BLaER1 treated with 17β-estradiol and CSF1 and Interleukin-3, amounts not matched to agents 10 nM and 100 nM (cell line): ENCODE data around the gene ZNF688.

ENCODE experiments used
- H3K27ac ChIP-seq, 11 experiments: shearing (Covaris generic); formaldehyde crosslinking; 2 replicates each; pipeline ENCODE4 v1.8.1; 2022
- H3K27me3 ChIP-seq, 11 experiments: shearing (Covaris generic); formaldehyde crosslinking; 2 replicates each; pipeline ENCODE4 v1.8.1; 2022
- H3K36me3 ChIP-seq, 11 experiments: shearing (Covaris generic); formaldehyde crosslinking; 2 replicates each; pipeline ENCODE4 v1.8.1; 2022
- H3K4me1 ChIP-seq, 10 experiments: shearing (Covaris generic); formaldehyde crosslinking; 2 replicates each; pipeline ENCODE4 v1.8.1; 2022
- H3K4me2 ChIP-seq, 11 experiments: shearing (Covaris generic); formaldehyde crosslinking; 2 replicates each; pipeline ENCODE4 v1.8.1; 2022
- H3K4me3 ChIP-seq, 10 experiments: shearing (Covaris generic); formaldehyde crosslinking; 2 replicates each; pipeline ENCODE4 v1.8.1; 2022
- H3K9ac ChIP-seq, 11 experiments: shearing (Covaris generic); formaldehyde crosslinking; 2 replicates each; pipeline ENCODE4 v1.8.1; 2022
- H3K9me3 ChIP-seq, 11 experiments: shearing (Covaris generic); formaldehyde crosslinking; replicated peaks in 1 of 11; 2 replicates each; pipeline ENCODE4 v1.8.1; 2022
- H4K20me1 ChIP-seq, 11 experiments: shearing (Covaris generic); formaldehyde crosslinking; 2 replicates each; pipeline ENCODE4 v1.8.1; 2022
- Cebpa-rat ChIP-seq, 11 experiments: shearing (Covaris generic); IDR thresholded peaks; 2 replicates each; pipeline ENCODE4 v1.8.1; 2022

The ZNF688 gene

GRCh38 chr16:30528799-30529457 is 42.6 kb downstream of the ZNF688 start:
- peak overlapping the region in 9 of 11 experiments; percentile 48 to 99 (median 98); a peak in 13 of 22 replicates for H3K27ac ChIP-seq
- peak overlapping the region in 6 of 11 experiments; percentile 62 to 99 (median 97); a peak in 6 of 22 replicates for H3K9ac ChIP-seq
- peaks cover 33 to 46% (median 39%) of the 10 kb centered on the region in 11 experiments for H3K36me3 ChIP-seq
- peaks cover 0 to 16% (median 0%) of the 10 kb centered on the region in 11 experiments; a peak in 5 of 22 replicates for H4K20me1 ChIP-seq
- H3K4me1 ChIP-seq: peaks cover 51 to 83% (median 69%) of the 10 kb centered on the region in 10 experiments
- H3K4me3 ChIP-seq: no peak overlapping the region
- TF ChIP-seq Cebpa-rat (IDR thresholded peaks at IDR 0.05): no peak
- peak overlapping the region; percentile 80 to 97 (median 89); a peak in 21 of 22 replicates for H3K4me2 ChIP-seq
- H3K27me3 ChIP-seq: no peaks in the 10 kb centered on the region
- H3K9me3 ChIP-seq: no peaks in the 10 kb centered on the region

GRCh38 chr16:30527635-30528178 is 43.8 kb downstream of the ZNF688 start:
- H4K20me1 ChIP-seq: peaks cover 0 to 29% (median 0%) of the 10 kb centered on the region in 11 experiments; a peak in 9 of 22 replicates
- H3K9me3 ChIP-seq: no peaks in the 10 kb centered on the region

GRCh38 chr16:30526823-30527634 is 44.5 kb downstream of the ZNF688 start:
- Histone ChIP-seq H3K27ac (peak overlapping the region; percentile 93 to 99 (median 98)), H3K36me3 (peaks cover 23 to 35% (median 29%) of the 10 kb centered on the region in 11 experiments), H3K27me3 (no peaks in the 10 kb centered on the region), H3K9ac (peak overlapping the region; percentile 89 to 99 (median 97)), H3K9me3 (no peaks in the 10 kb centered on the region), H4K20me1 (peaks cover 0 to 35% (median 4%) of the 10 kb centered on the region in 11 experiments; a peak in 10 of 22 replicates), H3K4me1 (peaks cover 50 to 82% (median 60%) of the 10 kb centered on the region in 10 experiments), H3K4me3 (peak overlapping the region; percentile 79 to 95 (median 86)), H3K4me2 (peak overlapping the region; percentile 80 to 97 (median 89))
- TF ChIP-seq Cebpa-rat (IDR thresholded peaks at IDR 0.05): no peak

More at GRCh38 chr16:30527635-30528178, 43.8 kb downstream of the ZNF688 start:
- no peak for TF ChIP-seq Cebpa-rat (IDR thresholded peaks at IDR 0.05)
- Histone ChIP-seq H3K4me3 (peak overlapping the region; percentile 79 to 95 (median 86); a peak in 19 of 20 replicates), H3K27me3 (no peaks in the 10 kb centered on the region), H3K4me2 (peak overlapping the region; percentile 80 to 97 (median 89)), H3K9ac (peak overlapping the region; percentile 62 to 99 (median 97)), H3K27ac (peak overlapping the region; percentile 48 to 99 (median 98)), H3K4me1 (peaks cover 43 to 80% (median 57%) of the 10 kb centered on the region in 10 experiments), H3K36me3 (peaks cover 29 to 42% (median 35%) of the 10 kb centered on the region in 11 experiments)

- H3K9ac ChIP-seq: peak within 1 kb of the TSS; percentile 89 to 99 (median 97)
- H3K27ac ChIP-seq: peak within 1 kb of the TSS; percentile 93 to 99 (median 98)
- H4K20me1 ChIP-seq: peaks cover 0 to 43% (median 8%) of the 10 kb centered on the region in 11 experiments; a peak in 10 of 22 replicates
- no peak for TF ChIP-seq Cebpa-rat (IDR thresholded peaks at IDR 0.05)
- H3K4me1 ChIP-seq: peaks cover 53 to 80% (median 62%) of the 10 kb centered on the region in 10 experiments
- peak within 1 kb of the TSS; percentile 87 to 97 (median 94) for H3K4me2 ChIP-seq
- H3K36me3 ChIP-seq: peaks cover 21 to 30% (median 27%) of the 10 kb centered on the region in 11 experiments
- no peaks in the 10 kb centered on the region for H3K27me3 ChIP-seq
- peak within 1 kb of the TSS; percentile 79 to 95 (median 86) for H3K4me3 ChIP-seq
- H3K9me3 ChIP-seq: no peaks in the 10 kb centered on the region
Measured at GRCh38 chr16:30526137-30526822, 45.2 kb downstream of the ZNF688 start, which contains the start of gene ZNF768. Gene ZNF768 (minus strand): TSS chr16:30526566. CDS start chr16:30526413, 153 bp downstream.

- Histone ChIP-seq H3K27me3 (no peaks in the 10 kb centered on the region), H3K4me2 (peak overlapping the region; percentile 75 to 97 (median 89)), H3K4me1 (peaks cover 52 to 76% (median 61%) of the 10 kb centered on the region in 10 experiments), H3K4me3 (peak overlapping the region; percentile 79 to 95 (median 86)), H4K20me1 (peaks cover 0 to 43% (median 8%) of the 10 kb centered on the region in 11 experiments; a peak in 10 of 22 replicates), H3K9ac (peak overlapping the region; percentile 89 to 99 (median 97)), H3K9me3 (no peaks in the 10 kb centered on the region), H3K36me3 (peaks cover 16 to 28% (median 22%) of the 10 kb centered on the region in 11 experiments), H3K27ac (peak overlapping the region in 9 of 11 experiments; percentile 93 to 99 (median 98); a peak in 20 of 22 replicates)
- no peak for TF ChIP-seq Cebpa-rat (IDR thresholded peaks at IDR 0.05)
Measured at GRCh38 chr16:30525844-30526136, 45.7 kb downstream of the ZNF688 start.

- peak overlapping the region in 10 of 11 experiments; percentile 26 to 99 (median 96); a peak in 15 of 22 replicates for H3K9ac ChIP-seq
- TF ChIP-seq Cebpa-rat (IDR thresholded peaks at IDR 0.05): no peak
- H3K9me3 ChIP-seq: no peaks in the 10 kb centered on the region
- peaks cover 0 to 43% (median 8%) of the 10 kb centered on the region in 11 experiments; a peak in 10 of 22 replicates for H4K20me1 ChIP-seq
- no peaks in the 10 kb centered on the region for H3K27me3 ChIP-seq
- H3K4me3 ChIP-seq: peak overlapping the region in 5 of 10 experiments; percentile 79 to 88 (median 86); a peak in 10 of 20 replicates
- H3K27ac ChIP-seq: peak overlapping the region in 1 of 11 experiments; percentile 99; a peak in 1 of 22 replicates
- peak overlapping the region; percentile 75 to 97 (median 89) for H3K4me2 ChIP-seq
- H3K36me3 ChIP-seq: peaks cover 10 to 34% (median 14%) of the 10 kb centered on the region in 11 experiments
- H3K4me1 ChIP-seq: peaks cover 43 to 66% (median 54%) of the 10 kb centered on the region in 10 experiments
Measured at GRCh38 chr16:30524575-30525568, 46.6 kb downstream of the ZNF688 start.
